ENCODE measurements around the gene NUP85.
"Not testable (repeated sequence)": the region's sequence is repeated elsewhere in the genome, so short reads cannot be mapped to it uniquely, and the experiment has no call there.

NUP85 gene

DNA sequence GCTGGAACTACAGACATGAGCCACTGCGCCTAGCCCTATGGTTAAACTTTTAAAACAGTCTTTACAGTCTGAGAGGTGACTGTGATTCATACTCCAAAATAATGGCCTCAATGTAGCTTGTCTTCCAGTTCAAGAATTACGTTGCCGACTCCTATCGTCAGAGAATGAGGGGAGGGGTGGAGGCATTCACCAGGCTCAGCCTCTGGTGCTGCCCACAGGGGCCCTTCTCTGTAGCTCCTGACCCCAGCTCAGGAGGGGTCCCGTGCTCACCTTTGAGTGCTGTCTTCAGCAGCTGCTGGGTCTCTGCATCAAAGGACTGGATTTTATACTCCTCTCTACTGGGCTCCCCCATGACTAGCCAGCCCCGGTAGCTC lies 64.4 kb downstream of the NUP85 start:
- no peak for DNase-seq

DNA sequence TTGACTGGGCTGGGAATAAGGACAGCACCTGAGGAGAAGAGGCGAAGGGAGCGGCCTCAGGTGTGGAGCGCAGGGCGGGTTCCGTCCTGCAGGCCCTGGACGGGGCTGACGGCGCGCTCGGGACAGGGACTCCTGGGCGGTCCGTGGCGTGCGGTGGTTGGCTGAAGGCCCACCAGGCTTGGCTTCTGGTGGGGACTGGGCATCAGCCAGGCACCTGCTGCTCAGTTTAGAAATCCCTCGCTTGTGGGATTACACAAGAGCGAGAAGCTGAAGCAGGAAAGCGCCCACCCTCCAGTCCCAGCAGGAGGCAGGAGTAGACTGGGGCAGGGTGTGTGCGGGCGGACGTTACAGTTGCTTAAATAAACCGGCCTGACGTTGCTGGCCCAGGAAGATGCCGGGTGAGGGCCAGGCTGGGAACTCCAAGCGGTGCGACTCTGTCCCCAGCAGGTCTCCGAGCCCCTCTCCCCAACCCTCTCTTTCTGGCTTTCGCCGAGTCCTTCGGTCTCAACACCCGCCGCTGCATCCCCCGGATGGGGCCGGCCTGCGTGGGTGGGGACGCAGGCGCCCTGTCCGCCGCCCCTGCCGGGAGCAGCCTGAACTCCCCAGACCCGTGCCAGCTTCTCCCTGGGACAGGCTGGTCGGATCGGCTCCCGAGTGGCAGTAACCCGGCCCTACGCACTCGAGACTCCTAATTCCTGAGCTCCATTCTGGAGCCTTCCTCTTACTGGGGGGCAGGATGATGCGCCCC lies 64.9 kb downstream of the NUP85 start:
- peak; percentile 39 for DNase-seq

DNA sequence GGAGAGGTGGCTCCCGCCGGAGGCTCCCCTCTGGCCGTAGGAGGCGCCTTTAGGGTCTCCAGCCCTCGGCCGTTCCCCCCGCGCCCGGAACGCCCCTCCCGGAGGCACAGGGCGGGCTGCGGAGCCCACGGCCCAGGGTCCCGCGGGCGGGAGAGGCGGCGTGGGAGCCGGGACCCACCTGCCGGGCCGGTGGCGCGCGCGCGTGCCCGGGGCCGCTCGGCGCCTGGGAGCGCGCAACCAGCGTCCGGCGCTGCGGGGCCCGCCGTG lies 65.4 kb downstream of the NUP85 start, which contains the start of gene MIF4GD:
TSS of gene MIF4GD (minus strand) at position 266 of the 267 bp plus-strand sequence. CDS start 1,036 bp downstream, outside the sequence.
- DNase-seq: no peak

DNA sequence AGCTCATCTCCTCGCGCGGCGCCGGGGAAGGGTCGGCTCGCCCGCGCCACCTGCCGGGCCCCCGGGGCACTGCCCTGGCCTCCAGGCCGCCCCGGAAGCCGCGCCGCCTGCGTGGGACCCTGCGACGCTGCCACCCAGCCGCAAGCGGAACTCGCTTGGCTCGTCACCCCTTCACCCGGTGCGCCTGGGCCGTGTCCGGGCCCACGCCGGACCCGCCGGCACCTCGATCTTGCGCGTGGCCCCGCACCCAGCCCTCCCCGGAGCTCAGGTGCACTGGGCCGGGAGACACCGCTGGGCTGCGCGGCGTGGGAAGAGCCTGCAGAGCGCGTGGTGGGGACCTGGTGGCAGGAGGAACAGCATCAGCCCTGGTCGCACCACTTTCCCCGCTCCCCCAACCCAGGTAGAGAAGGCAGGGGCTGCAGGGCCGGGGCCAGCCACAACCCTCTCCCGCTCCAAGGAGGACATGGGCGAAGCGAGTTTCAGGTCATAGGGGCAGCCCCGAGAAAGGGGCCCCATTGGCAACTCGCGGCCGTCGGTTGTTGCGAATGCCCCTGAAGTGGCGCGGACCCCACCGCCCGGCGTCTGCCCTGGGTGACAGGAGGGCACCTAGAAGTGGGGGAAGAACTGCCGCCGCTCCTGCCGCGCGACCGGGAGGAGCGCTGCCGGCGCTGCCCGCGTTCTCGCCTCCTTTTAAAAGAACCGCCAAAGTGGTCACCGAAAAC lies 65.9 kb downstream of the NUP85 start:
- peak; percentile 57 for DNase-seq

DNA sequence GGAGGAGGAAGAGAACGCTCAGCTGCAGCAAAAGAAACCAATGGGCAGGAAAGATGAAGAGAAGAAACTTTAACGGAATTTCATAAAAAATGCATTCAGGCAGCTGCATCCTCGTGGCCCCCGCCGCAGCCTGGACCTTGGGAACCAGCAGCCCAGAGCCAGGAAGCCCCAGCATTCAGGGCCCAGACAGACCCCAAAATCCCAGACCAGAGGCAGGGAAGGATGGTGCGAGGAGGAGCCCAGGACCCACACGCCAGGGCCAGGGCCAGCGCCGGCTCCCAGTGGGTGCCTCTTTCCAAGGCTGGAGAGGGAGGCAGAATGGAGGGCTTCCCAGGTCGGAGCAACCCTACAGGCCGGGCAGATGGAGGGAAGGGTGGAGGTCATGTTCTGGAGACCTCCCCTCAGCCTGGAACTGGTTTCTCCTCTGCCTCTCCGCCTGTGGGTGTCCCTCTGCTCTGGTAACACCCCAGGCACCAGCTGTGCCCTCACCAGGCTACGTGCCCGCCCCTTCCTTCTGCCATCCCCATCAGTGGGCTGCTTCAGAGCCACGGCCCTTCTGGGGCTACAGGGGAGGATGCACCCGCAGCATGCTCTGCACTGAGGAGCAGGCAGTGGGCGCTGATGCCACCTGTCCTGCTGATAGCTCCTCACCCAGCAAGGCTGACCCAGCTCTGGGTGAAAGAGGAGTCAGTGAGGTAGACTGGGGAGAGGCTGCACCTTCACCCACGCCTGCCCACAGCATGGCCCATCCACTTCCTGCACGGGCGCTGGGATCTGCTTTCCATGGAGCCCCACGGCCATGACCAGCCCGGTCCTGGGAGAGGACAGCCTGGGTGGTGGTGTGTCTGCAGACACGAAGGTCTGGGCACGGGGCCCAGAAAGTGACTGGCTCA lies 66.7 kb downstream of the NUP85 start:
- no peak for DNase-seq

DNA sequence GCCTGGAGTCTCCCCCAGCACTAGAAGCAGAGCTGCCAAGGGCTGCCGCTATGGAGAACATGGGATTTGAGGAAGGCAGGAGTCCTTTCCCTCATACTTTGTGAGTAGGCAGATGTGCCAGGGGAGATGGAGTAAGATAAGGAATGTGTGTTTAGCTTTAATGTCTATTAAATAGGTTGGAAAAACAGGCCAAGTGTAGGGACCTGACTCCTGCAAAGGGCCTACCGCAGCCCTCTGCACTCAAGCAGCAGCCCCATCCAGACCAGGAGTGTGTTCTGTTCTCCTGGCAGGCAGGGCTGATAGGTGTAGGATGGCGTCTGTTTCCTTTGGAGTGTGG lies 67.3 kb downstream of the NUP85 start:
- no peak for DNase-seq

DNA sequence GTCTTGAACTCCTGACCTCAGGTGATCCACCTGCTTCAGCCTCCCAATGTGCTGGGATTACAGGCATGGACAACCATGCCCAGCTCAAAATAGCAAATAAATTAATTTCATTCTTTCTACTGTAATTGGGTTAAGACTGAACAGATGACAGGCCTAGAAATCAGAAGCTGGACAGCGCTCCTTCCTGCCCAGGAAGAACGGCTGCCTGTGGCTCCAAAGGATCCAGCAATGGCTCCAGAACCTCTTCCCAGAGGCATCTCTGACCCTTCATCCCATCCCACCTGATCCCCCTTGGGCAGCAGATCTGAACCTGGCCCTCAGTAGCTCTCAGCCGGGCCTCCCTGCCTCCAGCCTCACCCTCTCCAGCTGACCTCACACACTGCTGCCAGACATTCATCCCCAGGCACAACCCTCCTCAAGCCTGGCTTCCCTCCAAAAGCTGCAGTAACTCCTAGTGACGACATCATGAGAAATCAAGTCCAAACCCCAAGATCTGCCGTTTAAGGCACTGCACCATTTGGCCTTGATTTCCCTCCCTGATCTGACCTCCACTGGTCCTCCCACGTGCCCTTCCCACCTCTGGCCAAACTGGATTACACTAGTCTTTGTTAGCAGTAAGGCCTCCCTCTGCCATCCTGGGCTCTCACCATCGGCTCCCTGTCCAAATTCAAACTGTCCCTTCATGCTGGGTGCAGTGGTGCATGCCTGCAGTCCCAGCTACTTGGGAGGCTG lies 68.7 kb downstream of the NUP85 start:
- no peak for DNase-seq

DNA sequence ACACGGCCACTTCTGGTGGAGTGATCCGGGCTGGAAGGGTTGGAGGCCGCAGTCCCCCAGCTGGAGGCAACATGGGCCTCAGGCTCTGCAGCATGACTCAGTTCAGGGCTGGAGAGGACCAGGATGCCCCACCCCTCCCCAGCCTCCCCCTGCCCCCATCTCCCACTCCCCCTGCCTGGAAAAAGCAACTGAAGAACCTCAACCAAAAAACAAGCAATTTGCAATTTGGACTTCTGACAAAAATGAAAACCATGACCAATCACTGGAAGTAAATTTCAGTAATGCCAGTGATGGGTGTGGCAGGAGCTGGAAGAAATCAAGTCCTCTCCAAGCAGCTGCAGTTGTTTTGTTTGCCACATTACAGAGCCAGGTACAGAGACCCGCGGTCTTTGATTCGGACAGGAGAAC lies 72.2 kb downstream of the NUP85 start:
- no peak for DNase-seq

DNA sequence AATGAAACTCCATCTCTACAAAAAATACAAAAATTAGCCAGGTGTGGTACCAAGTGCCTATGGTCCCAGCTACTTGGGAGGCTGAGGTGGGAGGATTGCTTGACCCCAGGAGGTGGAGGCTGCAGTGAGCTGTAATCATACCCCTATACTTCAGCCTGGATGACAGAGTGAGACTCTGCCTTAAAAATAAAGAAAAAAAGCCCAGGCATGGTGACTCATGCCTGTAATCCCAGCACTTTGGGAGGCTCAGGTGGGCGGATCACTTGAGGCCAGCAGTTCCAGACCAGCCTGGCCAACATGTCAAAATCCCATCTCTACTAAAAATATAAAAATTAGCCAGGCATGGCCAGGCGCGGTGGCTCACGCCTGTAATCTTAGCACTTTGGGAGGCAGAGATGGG lies 74.7 kb downstream of the NUP85 start:
- not testable (repeated sequence) for DNase-seq

DNA sequence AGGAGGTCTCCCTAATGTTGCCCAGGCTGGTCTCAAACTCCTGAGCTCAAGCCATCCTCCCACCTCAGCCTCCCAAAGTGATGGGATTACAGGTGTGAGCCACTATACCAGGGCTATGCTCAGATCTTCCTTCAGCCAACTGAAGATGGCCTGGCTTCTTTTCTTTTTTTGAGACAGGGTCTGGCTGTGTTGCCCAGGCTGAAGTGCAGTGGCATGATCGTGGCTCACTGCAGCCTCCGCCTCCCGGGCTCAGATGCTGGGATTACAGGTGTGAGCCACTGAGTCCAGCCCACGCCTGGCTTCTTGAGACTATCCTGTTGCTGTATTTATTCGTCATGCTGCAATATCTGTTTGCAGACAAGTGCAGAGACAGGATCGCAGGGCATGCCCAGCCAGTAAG lies 79.6 kb downstream of the NUP85 start:
- DNase-seq: no peak
